ENCODE measurements around the gene PSPH. TPM values are rescaled to one million over a fixed set of nuclear protein-coding genes. Genes with fewer than 3 reads are reported as not detected.
A peak's percentile ranks its signal among the peaks of the same experiment; 100 is the strongest.
"Not testable (repeated sequence)": the region's sequence is repeated elsewhere in the genome, so short reads cannot be mapped to it uniquely, and the experiment has no call there.

Gene PSPH
- total and polyA plus RNA-seq, 4 donors: 28.7 to 42.4 (median 36.5) TPM

DNA sequence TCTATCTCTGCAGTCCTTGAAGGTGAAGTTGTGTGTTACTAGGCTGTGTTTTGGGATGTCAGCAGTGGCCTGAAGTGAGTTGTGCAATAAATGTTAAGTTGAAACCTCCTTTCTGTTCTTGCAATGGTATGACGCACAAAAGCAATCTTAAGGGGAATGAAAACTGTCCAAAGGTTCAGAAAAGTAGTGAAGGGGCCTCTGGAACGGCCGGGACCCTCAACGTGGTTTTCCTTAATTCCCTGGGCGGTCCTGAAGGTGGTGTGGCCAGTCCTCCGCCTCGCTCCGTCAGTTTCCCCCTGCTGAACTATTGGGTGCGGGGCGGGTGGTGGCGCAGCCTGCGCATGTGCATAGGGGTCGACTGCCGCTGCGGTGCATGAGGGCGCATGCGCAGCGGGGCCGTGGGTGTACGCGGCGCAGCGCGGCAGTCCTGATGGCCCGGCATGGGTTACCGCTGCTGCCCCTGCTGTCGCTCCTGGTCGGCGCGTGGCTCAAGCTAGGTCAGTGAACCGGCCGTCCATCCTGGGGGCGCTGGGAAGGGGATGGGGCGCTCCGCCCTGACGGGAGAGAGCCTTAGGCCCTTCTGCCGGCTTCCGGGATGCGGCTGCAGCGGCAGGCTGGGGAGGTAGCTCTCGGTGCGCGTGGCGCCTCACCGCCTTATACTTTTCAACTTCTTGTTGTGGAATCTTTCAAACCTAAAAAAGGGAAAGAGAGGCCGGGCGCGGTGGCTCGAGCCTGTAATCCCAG, 12.8 kb upstream of the PSPH start, which contains the start of gene SUMF2:
Gene SUMF2 (plus strand): TSS at position 405 of the 744 bp plus-strand sequence. CDS start 26 bp downstream, at position 431.
- Histone ChIP-seq H3K9me3 (ENCODE audit: control insufficient read depth, insufficient read depth, low read length) (no peaks in the 10 kb centered on the region), H3K27ac (ENCODE audit: low read depth, low read length) (peak within 1 kb of the TSS; percentile 90), H3K27me3 (ENCODE audit: control insufficient read depth, insufficient read depth, low read length) (no peaks in the 10 kb centered on the region), H3K4me1 (ENCODE audit: control insufficient read depth, insufficient read depth, low read length) (peaks cover 5% of the 10 kb centered on the region), H3K36me3 (ENCODE audit: control insufficient read depth, insufficient read depth, low read length) (peaks cover 24% of the 10 kb centered on the region), H3K4me3 (ENCODE audit: low read depth, low read length) (peak within 1 kb of the TSS; percentile 86)
- under 1% methylated on average over 49 of the region's 49 CpGs for WGBS (ENCODE audit: insufficient coverage)
- peak in 5 of 6 donors; percentile 79 to 98 (median 88) for DNase-seq (ENCODE audit: low read depth in 4 of 6, low spot score in 6 of 6)

DNA sequence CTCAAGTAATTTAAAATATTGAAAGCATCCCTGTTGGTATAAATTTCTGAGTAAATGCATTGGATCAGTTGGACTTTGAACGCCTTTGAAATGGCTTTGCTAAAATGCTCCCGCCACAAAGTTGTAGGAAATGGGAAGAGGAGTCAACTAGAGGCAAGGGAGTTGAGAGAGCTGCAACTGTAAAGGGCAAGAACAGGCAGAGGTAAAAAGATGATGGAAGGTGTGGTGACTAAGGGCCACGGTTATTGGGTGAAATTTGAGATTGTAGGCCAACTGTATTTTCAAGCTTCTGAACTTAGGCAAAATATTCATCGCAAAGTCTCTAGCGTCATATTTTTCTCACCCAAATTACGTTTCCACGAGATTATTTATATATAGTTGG, 12.2 kb upstream of the PSPH start:
- Histone ChIP-seq H3K27me3 (ENCODE audit: control insufficient read depth, insufficient read depth, low read length) (no peaks in the 10 kb centered on the region), H3K9me3 (ENCODE audit: control insufficient read depth, insufficient read depth, low read length) (no peaks in the 10 kb centered on the region), H3K4me1 (ENCODE audit: control insufficient read depth, insufficient read depth, low read length) (peaks cover 5% of the 10 kb centered on the region), H3K36me3 (ENCODE audit: control insufficient read depth, insufficient read depth, low read length) (peaks cover 22% of the 10 kb centered on the region), H3K4me3 (ENCODE audit: low read depth, low read length) (peak overlapping the region; percentile 86), H3K27ac (ENCODE audit: low read depth, low read length) (peak overlapping the region; percentile 90)
- no peak for DNase-seq (ENCODE audit: low read depth in 4 of 6, low spot score in 6 of 6)
- 96% methylated on average over 3 of the region's 7 CpGs for WGBS (ENCODE audit: insufficient coverage)

DNA sequence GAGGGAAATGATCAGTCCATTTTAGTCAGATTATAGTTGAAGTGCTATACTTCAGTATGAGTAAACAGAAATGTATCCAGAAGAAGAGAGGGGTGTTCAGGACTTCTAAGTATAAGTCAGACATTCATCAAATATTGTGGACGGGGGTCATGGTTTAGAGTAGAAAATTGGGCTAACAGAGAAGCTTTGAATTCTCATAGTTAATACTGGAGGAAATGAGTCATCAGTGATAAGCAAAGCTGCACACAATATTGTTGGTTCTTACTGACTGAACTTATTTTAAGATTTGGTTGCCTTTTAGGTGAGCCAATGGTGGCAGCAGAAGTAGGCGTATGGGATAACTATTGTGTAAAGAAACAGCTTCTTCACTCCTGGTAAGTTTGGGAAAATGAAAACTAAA, 11.1 kb upstream of the PSPH start:
- 60% methylated on average over 1 of the region's 2 CpGs for WGBS (ENCODE audit: insufficient coverage)
- H3K27me3 ChIP-seq (ENCODE audit: control insufficient read depth, insufficient read depth, low read length): no peaks in the 10 kb centered on the region
- H3K36me3 ChIP-seq (ENCODE audit: control insufficient read depth, insufficient read depth, low read length): peaks cover 25% of the 10 kb centered on the region
- peaks cover 5% of the 10 kb centered on the region for H3K4me1 ChIP-seq (ENCODE audit: control insufficient read depth, insufficient read depth, low read length)
- H3K27ac ChIP-seq (ENCODE audit: low read depth, low read length): no peak overlapping the region
- no peak overlapping the region for H3K4me3 ChIP-seq (ENCODE audit: low read depth, low read length)
- no peaks in the 10 kb centered on the region for H3K9me3 ChIP-seq (ENCODE audit: control insufficient read depth, insufficient read depth, low read length)
- DNase-seq (ENCODE audit: low read depth in 4 of 6, low spot score in 6 of 6): no peak

DNA sequence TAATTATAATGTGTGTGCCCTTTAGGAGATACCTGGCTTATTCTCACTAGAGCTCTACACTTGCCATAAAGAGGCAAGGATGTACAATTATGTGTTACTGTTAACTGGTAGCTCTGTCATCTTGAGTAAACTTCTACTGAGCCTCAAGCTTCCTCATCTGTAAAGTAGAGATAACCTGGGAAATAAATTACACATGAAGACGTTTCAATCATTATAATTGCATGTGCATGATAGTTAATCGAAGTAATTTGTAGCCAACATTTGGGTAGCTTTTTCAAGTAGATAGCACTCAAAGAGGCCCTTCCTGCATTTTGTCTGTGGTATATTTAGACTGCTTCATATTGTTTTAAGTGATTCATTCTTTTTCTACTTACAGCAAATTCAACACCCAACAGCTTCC, 2.7 kb upstream of the PSPH start:
- no peak for DNase-seq (ENCODE audit: low read depth in 4 of 6, low spot score in 6 of 6)
- no peaks in the 10 kb centered on the region for H3K9me3 ChIP-seq (ENCODE audit: control insufficient read depth, insufficient read depth, low read length)
- no peak overlapping the region for H3K27ac ChIP-seq (ENCODE audit: low read depth, low read length)
- peaks cover 30% of the 10 kb centered on the region for H3K36me3 ChIP-seq (ENCODE audit: control insufficient read depth, insufficient read depth, low read length)
- peaks cover 15% of the 10 kb centered on the region for H3K4me1 ChIP-seq (ENCODE audit: control insufficient read depth, insufficient read depth, low read length)
- H3K27me3 ChIP-seq (ENCODE audit: control insufficient read depth, insufficient read depth, low read length): no peaks in the 10 kb centered on the region
- WGBS (ENCODE audit: insufficient coverage): no CpG with 5 or more reads among the region's 2 CpGs
- no peak overlapping the region for H3K4me3 ChIP-seq (ENCODE audit: low read depth, low read length)

DNA sequence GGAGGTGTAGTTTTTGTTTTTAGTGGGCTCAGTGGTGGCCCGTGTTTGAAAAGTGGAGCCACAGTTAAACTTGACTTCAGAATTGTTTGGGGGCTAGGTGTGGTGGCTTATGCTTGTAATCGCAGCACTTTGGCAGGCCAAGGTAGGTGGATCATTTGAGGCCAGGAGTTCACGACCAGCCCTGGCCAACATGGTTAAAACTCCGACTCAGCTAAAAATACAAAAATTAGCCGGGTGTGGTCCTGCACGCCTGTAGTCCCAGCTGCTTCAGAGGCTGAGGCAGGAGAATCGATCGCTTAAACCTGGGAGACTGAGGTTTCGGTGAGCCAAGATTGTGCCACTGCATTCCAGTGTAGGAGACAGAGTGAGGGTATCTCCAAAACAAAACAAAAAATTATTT, 2.1 kb upstream of the PSPH start:
- 75% methylated on average over 6 of the region's 9 CpGs for WGBS (ENCODE audit: insufficient coverage)
- H3K27ac ChIP-seq (ENCODE audit: low read depth, low read length): no peak overlapping the region
- H3K4me1 ChIP-seq (ENCODE audit: control insufficient read depth, insufficient read depth, low read length): peaks cover 15% of the 10 kb centered on the region
- DNase-seq (ENCODE audit: low read depth in 4 of 6, low spot score in 6 of 6): no peak
- H3K27me3 ChIP-seq (ENCODE audit: control insufficient read depth, insufficient read depth, low read length): no peaks in the 10 kb centered on the region
- no peak overlapping the region for H3K4me3 ChIP-seq (ENCODE audit: low read depth, low read length)
- H3K36me3 ChIP-seq (ENCODE audit: control insufficient read depth, insufficient read depth, low read length): peaks cover 27% of the 10 kb centered on the region
- H3K9me3 ChIP-seq (ENCODE audit: control insufficient read depth, insufficient read depth, low read length): no peaks in the 10 kb centered on the region

DNA sequence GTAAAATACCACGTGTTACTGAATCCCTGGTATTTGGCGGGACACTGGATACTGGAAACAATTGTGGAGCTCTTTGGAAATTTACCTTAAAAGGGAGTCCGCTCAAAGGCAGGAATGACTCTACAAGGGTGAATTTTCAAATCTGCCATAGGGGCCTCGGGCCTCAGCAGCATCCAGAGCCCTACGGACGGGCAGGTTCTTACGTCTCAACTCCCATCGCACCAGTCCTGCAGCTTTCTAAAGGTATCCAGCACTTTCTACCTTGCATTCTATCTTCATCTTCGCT, 248 bp downstream of the PSPH start:
- Histone ChIP-seq H3K36me3 (ENCODE audit: control insufficient read depth, insufficient read depth, low read length) (peaks cover 11% of the 10 kb centered on the region), H3K27me3 (ENCODE audit: control insufficient read depth, insufficient read depth, low read length) (no peaks in the 10 kb centered on the region), H3K27ac (ENCODE audit: low read depth, low read length) (peak overlapping the region; percentile 94), H3K4me1 (ENCODE audit: control insufficient read depth, insufficient read depth, low read length) (peaks cover 15% of the 10 kb centered on the region), H3K9me3 (ENCODE audit: control insufficient read depth, insufficient read depth, low read length) (no peaks in the 10 kb centered on the region), H3K4me3 (ENCODE audit: low read depth, low read length) (peak overlapping the region; percentile 89)
- no peak for DNase-seq (ENCODE audit: low read depth in 4 of 6, low spot score in 6 of 6)
- WGBS (ENCODE audit: insufficient coverage): 2% methylated on average over 9 of the region's 9 CpGs

DNA sequence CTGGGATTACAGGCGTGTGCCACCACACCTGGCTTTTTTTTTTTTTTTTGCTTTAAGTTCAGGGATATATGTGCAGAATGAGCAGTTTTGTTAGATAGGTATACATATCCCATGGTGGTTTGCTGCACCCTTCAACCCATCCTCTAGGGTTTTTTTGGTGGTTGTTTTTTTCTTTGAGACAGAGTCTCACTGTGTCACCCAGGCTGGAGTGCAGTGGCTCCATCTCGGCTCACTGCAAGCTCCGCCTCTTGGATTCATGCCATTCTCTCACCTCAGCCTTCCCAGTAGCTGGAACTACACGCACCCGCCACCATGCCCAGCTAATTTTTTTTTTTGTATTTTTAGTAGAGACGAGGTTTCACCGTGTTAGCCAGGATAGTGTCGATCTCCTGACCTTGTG, 2.5 kb downstream of the PSPH start:
- not testable (repeated sequence) for H3K36me3 ChIP-seq (ENCODE audit: control insufficient read depth, insufficient read depth, low read length); H3K27ac ChIP-seq (ENCODE audit: low read depth, low read length); H3K27me3 ChIP-seq (ENCODE audit: control insufficient read depth, insufficient read depth, low read length); H3K9me3 ChIP-seq (ENCODE audit: control insufficient read depth, insufficient read depth, low read length); H3K4me3 ChIP-seq (ENCODE audit: low read depth, low read length)
- peaks cover 15% of the 10 kb centered on the region for H3K4me1 ChIP-seq (ENCODE audit: control insufficient read depth, insufficient read depth, low read length)
- DNase-seq (ENCODE audit: low read depth in 4 of 6, low spot score in 6 of 6): peak in 1 of 6 donors; percentile 4
- WGBS (ENCODE audit: insufficient coverage): no CpG with 5 or more reads among the region's 8 CpGs

DNA sequence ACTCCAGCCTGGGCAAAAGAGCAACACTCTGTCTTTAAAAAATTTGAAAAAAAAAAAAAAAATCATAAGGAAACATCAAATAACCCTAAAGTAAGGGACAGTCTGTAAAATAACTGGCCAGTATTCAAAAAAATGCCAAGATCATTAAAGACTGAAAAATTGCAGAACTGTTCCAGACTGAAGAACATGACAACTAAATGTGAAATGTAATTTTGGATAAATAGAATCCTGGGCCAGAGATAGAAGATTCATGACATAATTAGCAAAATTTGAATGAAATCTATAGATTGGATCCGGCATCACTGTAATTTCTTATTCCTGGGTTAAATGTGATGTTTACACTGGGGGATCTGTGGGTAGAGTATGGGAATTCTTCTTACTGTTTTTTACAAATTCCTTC, 3.0 kb downstream of the PSPH start:
- H3K27me3 ChIP-seq (ENCODE audit: control insufficient read depth, insufficient read depth, low read length): no peaks in the 10 kb centered on the region
- H3K36me3 ChIP-seq (ENCODE audit: control insufficient read depth, insufficient read depth, low read length): peaks cover 4% of the 10 kb centered on the region
- no peak for DNase-seq (ENCODE audit: low read depth in 4 of 6, low spot score in 6 of 6)
- peaks cover 15% of the 10 kb centered on the region for H3K4me1 ChIP-seq (ENCODE audit: control insufficient read depth, insufficient read depth, low read length)
- H3K27ac ChIP-seq (ENCODE audit: low read depth, low read length): no peak overlapping the region
- no peaks in the 10 kb centered on the region for H3K9me3 ChIP-seq (ENCODE audit: control insufficient read depth, insufficient read depth, low read length)
- WGBS (ENCODE audit: insufficient coverage): no CpG with 5 or more reads among the region's 1 CpG
- H3K4me3 ChIP-seq (ENCODE audit: low read depth, low read length): no peak overlapping the region

DNA sequence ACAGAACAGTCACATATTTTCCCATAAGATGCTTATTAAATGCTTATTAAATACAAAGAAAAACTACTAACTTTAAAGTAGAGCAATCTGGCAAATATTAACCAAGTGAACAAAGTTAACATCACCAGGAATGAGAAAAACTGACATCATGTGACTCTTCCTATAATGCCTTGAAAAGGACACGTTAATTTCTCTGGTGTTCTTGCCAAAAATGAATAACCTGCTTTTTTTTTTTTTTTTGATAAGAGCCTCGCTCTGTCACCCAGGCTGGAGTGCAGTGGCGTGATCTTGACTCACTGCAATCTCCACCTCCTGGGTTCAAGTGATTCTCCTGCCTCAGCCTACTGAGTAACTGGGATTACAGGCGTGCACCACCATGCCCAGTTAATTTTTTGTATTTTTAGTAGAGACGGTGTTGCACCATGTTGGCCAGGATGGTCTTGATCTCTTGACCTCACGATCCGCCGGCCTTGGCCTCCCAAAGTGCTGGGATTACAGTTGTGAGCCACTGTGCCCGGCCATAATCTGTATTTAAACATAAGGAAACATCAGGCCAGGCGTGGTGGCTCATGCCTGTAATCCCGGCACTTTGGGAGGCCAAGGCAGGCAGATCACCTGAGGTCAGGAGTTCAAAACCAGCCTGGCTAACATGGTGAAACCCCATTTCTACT, 3.7 kb downstream of the PSPH start:
- DNase-seq (ENCODE audit: low read depth in 4 of 6, low spot score in 6 of 6); H3K4me3 ChIP-seq (ENCODE audit: low read depth, low read length); H3K27ac ChIP-seq (ENCODE audit: low read depth, low read length); H3K9me3 ChIP-seq (ENCODE audit: control insufficient read depth, insufficient read depth, low read length); H3K27me3 ChIP-seq (ENCODE audit: control insufficient read depth, insufficient read depth, low read length); H3K36me3 ChIP-seq (ENCODE audit: control insufficient read depth, insufficient read depth, low read length): not testable (repeated sequence)
- H3K4me1 ChIP-seq (ENCODE audit: control insufficient read depth, insufficient read depth, low read length): peaks cover 11% of the 10 kb centered on the region
- WGBS (ENCODE audit: insufficient coverage): 100% methylated on average over 8 of the region's 11 CpGs
